Measurements from ENCODE around the gene KLRC1.
"Not testable (repeated sequence)": the region's sequence is repeated elsewhere in the genome, so short reads cannot be mapped to it uniquely, and the experiment has no call there.

- TF ChIP-seq TAF1 (IDR thresholded peaks at IDR 0.05; ENCODE audit: low read depth); EP300 (conservative IDR thresholded peaks at IDR 0.05; ENCODE audit: poor library complexity, severe bottlenecking); EZH2 (IDR thresholded peaks at IDR 0.05; ENCODE audit: borderline replicate concordance, insufficient read depth, low read length, poor library complexity, severe bottlenecking); CTCF (IDR thresholded peaks at IDR 0.05; ENCODE audit: poor library complexity, severe bottlenecking); REST (IDR thresholded peaks at IDR 0.05; ENCODE audit: borderline replicate concordance); SMC3 (conservative IDR thresholded peaks at IDR 0.05; ENCODE audit: poor library complexity); POLR2AphosphoS5 (IDR thresholded peaks at IDR 0.05); RAD21 (conservative IDR thresholded peaks at IDR 0.05): not testable (repeated sequence)
Measured at GRCh38 chr12:10425938-10426337, 27.2 kb downstream of the KLRC1 start.

Measured in neural cell (in vitro differentiated cells).